ENCODE measurements around the gene ANKRD17. TPM values are rescaled to one million over a fixed set of nuclear protein-coding genes. Genes with fewer than 3 reads are reported as not detected.

ANKRD17 gene
- total RNA-seq, 1 donor from 2014 or later: 59.8 TPM

DNA sequence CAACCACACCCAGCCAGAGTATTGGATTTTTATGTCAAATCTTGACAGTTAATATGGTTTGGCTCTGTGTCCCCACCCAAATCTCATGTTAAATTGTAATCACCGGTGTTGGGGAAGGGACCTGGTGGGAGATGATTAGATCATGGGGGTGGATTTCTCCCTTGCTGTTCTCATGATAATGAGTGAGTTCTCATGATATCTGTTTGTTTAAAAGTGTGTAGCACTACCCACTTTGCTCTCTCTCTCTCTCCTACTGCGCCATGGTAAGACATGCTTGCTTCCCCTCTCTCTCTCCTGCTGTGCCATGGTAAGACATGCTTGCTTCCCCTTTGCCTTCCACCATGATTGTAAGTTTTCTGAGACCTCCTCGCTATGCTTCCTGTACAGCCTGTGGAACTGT lies 102.2 kb downstream of the ANKRD17 start:
- intact Hi-C loops (cut with DNase I): no loop called here
- no peak for DNase-seq (ENCODE audit: low spot score)

DNA sequence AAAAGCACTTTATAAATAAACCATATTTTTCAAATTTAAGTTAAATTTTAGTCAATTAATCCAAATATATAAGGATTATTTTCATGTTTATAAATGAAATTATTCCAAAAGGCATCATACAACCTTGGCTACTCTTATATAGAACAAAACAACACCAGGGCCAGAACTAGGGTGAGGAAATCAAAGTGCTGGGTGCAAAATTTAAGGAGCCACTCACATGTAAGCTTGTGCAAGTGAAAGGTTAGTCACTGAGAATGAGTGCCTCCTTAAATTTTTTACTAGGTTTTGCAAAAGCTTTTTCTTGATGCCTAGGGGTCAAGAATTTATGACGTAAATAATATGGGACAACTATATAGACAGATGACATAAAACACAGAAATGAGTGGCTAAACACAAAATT lies 105.7 kb downstream of the ANKRD17 start:
- intact Hi-C loops (cut with DNase I): no loop called here
- DNase-seq (ENCODE audit: low spot score): no peak

DNA sequence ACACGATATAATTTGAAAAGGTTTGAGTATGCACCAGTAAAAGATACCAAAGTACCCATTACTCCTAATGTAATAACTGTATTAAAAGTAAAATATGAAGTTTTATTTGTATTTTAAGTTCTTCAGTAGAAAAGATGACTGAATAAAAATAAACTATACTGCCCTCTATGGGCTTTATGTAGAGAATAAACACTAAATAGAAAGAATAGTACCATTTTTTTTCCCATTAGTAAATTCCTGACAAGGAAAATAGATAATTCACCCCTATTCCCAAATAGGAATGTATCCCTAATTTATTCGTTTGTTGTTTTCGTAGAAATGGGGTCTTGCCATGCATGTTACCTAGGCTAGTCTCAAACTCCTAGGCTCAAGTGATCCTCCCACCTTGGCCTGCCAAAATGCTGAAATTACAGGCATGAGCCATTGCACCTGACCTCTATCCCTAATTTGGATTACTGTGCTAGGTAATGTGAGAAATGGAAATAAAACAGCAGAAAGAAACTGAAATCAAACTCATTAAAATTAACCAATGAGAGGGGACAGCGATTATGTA lies 115.5 kb downstream of the ANKRD17 start:
- no peak for DNase-seq (ENCODE audit: low spot score)
- intact Hi-C loops (cut with DNase I): no loop called here

DNA sequence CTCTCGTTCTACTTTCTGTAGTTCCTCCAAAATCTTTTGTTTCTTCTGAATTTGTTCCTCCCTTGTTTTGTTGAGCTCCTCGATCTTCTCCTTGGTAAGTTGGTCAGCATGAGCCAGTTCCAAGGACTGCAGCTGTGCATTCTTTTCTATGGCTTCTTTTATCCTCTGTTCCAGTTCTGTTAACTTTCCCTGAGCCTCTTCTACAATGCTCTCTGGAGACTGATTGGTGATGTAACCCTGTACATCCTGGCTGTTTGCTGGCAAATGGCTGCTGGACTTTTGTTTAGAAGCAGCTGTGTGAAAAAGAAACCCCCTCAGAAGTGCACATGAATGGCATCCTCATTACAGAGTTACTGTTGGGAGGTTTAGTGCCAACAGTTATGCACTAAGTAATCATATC lies 118.6 kb downstream of the ANKRD17 start:
- no peak for DNase-seq (ENCODE audit: low spot score)
- intact Hi-C loops (cut with DNase I): no loop called here

DNA sequence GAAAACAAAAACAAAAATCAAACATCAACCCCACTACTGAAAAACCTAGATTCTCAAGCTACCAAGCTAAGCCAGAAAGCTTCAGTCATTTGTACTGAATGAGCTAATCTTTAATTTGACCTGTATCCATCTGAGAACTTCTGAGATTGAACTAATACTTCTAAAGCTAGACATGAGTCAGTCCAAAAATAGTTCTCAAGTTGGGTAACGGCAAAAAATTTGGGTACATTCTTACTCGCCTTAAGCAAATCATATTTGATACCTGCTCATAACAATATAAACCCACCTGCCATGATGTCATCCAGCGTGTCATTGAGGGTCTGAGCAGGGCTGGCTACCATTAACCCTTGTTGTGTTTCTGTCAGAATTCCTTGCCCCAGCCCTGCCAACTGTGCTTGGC lies 119.4 kb downstream of the ANKRD17 start:
- intact Hi-C loops (cut with DNase I): no loop called here
- DNase-seq (ENCODE audit: low spot score): no peak

DNA sequence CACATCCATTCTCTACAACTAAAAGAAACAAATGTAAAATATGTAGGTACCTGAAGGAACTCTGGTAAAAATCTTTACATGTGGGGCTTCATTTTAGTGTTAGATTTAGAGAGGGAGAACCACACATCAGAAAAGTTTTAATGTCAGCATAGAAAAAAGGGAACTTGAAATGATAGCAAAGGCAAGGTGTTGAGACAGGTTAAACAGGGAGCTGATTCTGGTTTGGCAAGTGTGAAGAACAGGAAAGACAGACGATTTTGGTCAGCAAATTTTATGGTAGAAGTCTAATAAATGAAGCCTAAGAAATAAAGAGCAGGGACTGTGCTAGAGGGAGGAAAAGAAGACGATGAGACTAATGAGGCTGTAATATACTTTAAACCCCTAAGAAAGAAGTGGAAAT lies 121.5 kb downstream of the ANKRD17 start:
- no peak for DNase-seq (ENCODE audit: low spot score)
- intact Hi-C loops (cut with DNase I): no loop called here

DNA sequence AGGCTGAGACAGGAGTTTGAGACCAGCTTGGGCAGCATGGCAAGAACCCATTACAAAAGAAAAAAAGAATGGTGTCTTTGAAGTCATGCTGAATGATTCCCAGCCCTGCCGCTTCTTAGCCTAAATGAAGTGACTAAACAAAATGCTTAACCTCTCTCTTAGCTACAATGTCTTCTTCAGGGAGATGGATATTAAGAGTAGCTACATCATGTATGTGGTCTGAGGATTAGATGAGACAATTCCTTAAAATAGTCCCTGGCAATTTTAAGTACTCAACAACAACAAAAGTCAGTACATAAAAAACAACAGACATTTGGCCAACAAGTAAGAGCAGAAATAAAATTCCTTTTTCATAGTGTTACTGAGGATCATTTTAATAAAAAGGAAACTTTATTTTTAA lies 124.8 kb downstream of the ANKRD17 start:
- intact Hi-C loops (cut with DNase I): no loop called here
- no peak for DNase-seq (ENCODE audit: low spot score)

DNA sequence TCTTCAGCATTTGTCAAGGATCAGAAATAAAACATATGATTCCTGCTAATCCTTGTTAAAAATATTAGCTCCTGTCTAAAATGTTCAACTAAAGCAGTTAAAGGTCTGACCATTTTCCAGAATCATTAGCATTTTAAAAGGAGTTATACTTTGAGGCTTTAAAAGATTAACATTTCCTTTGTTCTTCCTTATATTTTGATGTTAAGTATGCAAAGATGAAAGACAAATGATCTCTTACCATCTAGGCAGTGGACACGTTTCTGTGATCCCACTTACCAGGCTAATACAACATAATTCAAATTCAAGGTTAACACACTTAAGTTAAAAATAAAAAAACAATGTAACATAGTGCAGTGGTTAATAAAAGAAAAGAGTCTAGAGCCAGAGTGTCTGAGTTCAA lies 127.3 kb downstream of the ANKRD17 start:
- intact Hi-C loops (cut with DNase I): no loop called here
- DNase-seq (ENCODE audit: low spot score): no peak

DNA sequence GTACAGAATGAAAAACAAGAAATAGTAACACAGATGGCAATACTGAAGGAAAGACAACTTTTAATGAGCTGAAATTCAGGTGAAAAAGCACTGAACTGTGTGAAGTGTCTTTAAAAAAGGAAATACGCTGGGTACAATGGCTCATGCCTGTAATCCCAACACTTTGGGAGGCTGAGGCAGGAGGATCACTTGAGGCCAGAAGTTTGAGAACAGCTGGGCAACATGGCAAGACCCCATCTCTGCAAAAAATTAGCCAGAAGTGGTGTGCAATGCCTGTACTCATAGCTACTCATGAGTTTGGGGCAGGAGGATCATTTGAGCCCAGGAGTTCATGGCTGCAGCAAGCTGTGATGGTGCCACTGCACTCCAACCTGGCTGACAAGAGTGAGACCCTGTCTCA lies 129.3 kb downstream of the ANKRD17 start:
- intact Hi-C loops (cut with DNase I): loop anchor here (10.0 kb wide), 1 partner anchor 125 kb away; the partner anchor contains the start of gene ANKRD17
- no peak for DNase-seq (ENCODE audit: low spot score)

DNA sequence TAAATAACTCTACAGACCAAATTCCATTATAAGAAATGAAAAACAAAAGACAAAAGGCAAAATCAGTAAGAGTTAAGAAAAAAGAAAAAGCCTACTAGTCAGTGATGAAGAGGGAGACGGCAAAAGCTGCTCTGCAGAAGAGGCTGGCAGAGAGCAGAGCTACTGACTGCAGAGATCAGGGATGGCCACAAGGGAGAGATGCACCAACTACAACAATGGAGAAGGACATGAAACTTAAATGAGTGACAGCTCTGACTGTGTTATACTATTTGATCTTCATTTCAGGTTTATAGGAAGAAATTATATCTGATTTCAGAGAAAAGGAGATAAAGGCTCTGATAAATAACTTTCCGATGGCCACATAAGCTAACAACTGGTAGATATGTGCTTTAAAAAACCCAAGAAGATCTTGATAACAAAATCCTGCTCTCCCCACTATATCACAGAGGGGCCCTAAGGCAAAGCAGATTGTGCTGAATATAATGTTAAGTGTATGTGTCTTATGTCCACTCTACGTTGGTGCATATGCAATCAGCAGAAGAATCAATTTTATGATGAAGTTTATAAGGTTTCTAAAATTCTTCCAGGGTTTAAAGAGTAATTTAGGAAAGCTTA lies 130.7 kb downstream of the ANKRD17 start:
- intact Hi-C loops (cut with DNase I): loop anchor here (10.0 kb wide), 1 partner anchor 127 kb away; the partner anchor contains the start of gene ANKRD17
- no peak for DNase-seq (ENCODE audit: low spot score)

DNA sequence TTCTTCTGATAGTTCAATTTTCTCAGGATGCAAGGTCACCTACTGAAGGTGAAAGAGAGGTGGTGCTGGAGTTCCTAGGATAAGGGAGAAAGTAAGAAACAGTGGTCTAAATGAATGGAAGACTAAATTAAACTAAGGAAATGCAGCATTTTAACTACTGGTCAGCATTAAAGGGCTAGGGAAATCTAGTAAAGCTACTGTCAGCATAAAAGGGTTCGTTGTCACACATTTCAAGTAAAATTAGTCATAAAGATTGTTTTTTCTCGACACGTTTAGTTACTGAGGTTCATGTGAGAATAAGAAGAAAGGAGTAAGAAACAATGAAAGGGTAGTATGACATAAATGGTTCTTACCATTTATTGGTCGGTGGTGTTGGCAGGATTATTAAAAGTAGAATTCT lies 149.1 kb downstream of the ANKRD17 start:
- no peak for DNase-seq (ENCODE audit: low spot score)

DNA sequence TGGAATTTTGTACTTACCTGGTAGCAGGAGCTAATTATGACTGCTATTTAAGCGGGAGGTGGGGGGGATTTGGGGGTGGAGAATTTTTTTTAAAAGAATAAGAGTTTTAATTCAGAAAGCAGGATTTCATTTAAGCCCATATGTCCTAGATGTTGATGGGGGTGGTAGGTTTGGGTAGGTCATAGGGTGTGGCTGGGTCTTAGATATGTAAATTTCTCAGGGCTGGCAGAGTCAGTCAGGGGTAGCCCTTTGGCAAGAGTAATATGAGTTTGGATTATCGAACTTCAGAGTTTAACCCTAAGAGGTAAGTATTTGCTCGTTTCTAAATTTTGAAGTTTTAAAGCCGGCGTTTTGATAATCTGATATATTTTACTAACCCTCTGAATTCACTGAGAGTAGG lies 153.9 kb downstream of the ANKRD17 start:
- intact Hi-C loops (cut with DNase I): no loop called here
- no peak for DNase-seq (ENCODE audit: low spot score)

More for the DNA sequence above, 149.1 kb downstream of the ANKRD17 start:
- intact Hi-C loops (cut with DNase I): no loop called here

DNA sequence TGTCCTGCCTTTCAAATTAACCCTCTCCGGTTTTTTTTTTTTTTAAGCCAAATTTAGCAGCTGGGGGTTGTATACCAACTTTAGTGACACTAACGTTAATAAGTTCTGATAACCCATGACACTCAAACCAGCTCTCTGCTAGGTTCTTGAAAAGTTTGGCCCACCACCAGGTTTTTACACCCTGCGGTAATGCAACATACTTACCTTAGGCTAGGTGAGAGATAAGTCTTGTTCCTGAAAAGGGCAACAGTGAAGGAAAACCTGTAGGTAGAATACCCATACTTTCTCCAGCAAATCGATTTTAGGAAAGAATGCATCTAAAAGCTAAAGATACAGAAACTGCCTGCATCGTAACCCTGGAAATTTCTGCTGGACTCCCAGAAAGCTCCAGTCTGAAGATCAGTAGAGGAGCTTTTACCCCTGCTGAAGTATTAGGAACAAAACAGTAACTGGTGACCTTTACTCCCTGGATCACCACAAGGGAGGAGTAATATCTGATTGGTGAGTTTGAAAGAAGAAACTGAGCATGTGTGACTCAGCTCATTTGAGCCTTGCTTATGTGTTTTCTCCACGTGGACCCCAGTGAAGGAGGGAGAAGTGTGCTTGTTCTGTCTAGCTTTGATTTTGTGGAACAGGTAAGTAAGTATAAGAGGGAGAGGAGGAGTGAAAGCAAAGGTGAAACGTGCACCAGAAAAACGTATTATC lies 154.6 kb downstream of the ANKRD17 start:
- intact Hi-C loops (cut with DNase I): no loop called here
- no peak for DNase-seq (ENCODE audit: low spot score)

DNA sequence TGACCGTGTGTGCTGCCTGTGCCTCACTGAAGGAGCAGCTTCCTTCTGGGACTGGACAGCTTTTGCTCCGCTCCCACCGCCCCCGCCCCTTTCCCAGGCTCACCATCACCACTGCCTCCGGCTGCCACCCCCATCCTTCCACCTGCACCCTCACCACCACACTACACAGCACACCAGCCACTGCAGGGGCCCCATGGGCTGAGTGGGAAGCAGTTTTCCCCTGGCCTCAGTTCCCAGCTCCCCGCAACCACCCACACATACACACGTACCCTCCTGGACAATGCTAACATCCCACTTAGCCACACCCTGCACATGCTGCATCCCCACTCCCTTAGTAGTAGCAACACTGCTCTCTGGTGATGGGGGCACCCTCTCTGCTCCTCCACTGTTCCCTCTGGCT lies 159.5 kb downstream of the ANKRD17 start:
- DNase-seq (ENCODE audit: low spot score): no peak
- intact Hi-C loops (cut with DNase I): no loop called here

DNA sequence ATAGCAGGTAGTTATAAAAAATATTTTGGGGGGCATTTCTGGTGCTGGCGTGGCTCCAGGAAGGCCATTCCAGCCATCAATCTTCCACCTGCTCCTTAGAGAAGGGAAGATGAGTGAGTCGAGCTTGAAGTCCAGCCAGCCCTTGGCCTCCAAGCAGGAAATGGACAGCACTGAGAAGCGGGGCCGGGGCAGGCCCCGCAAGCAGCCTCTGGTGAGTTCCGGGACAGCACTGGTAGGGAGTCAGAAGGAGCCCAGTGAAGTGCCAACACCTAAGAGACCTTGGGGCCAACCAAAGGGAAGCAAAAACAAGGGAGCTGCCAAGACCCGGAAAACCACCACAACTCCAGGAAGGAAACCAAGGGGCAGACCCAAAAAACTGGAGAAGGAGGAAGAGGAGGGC lies 159.9 kb downstream of the ANKRD17 start:
- intact Hi-C loops (cut with DNase I): no loop called here
- DNase-seq (ENCODE audit: low spot score): no peak

DNA sequence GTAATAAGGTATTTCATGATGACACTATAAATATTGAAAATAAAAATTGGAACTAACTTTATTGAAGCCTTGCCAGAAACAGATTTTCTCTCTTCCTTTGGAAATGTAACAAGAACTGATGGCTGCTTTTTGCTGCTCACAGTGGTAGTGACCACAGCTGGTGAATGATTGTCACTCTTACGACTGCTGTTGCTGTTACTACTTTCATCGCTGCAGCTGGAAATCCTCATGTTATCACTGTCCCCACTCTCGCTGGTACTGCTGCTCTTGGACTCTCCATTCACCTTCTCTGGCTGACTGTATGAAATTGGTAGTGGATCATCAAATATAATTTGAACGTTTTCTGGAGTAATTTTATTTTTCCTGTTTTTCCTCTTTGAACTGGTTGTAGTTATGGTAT lies 160.6 kb downstream of the ANKRD17 start:
- DNase-seq (ENCODE audit: low spot score): no peak
- intact Hi-C loops (cut with DNase I): no loop called here

DNA sequence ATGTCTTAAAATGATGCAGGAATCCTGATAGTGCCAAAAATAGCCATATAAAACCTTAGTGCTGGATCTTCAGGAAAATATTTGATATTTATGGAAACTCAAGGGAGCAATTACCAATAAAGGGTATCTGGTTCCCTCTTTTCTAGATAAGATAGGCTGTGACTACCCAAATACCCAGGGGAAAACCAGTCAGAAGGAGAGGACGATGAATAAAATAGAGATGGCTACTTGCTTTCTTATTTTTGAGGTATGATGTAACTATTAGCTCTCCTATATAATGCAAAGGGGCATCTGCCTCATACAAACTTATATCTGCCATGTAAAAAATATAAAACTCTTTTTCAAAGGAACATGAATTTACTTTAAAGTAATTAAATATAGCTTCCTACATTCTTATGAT lies 165.7 kb downstream of the ANKRD17 start:
- intact Hi-C loops (cut with DNase I): no loop called here

DNA sequence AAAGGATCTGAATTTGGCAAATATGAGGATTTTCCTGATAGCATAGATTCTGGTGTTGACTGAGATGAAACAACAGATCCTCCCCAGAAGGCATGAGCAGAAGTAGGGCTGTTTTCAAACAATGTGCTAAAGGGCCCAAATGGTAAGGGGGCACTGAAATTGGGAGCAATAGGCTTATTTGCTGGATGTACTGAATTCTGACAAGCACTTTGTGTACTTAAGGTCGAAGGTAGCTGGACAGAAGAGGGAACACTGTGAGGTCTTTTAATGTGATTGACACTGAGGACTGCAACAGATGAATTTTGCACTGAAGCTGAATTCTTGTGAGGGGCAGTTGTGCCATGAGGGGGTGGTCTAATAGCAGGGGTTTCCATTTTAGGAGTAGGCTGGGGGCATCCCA lies 167.9 kb downstream of the ANKRD17 start:
- no peak for DNase-seq (ENCODE audit: low spot score)
- intact Hi-C loops (cut with DNase I): no loop called here

More for the DNA sequence above, 165.7 kb downstream of the ANKRD17 start:
- no peak for DNase-seq (ENCODE audit: low spot score)

DNA sequence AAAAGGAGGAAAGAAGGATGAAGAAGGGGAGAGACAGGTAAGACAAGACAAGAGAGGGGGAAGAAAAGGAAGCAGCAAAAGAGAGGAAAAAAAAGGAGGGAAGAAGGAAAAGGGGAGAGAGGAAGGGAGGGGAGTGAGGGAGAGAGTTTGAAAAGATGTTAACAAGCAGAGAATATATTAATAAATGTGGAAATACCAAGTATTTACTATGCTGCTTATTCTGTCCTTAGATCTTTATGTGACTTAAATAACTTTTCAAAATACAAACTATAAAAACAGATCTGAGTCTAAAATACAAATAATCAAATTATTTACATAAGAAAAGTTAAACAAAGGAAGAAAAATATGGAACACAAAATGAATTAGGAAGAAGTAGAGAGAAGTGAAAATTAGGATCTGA lies 170.7 kb downstream of the ANKRD17 start:
- DNase-seq (ENCODE audit: low spot score): no peak
- intact Hi-C loops (cut with DNase I): no loop called here

DNA sequence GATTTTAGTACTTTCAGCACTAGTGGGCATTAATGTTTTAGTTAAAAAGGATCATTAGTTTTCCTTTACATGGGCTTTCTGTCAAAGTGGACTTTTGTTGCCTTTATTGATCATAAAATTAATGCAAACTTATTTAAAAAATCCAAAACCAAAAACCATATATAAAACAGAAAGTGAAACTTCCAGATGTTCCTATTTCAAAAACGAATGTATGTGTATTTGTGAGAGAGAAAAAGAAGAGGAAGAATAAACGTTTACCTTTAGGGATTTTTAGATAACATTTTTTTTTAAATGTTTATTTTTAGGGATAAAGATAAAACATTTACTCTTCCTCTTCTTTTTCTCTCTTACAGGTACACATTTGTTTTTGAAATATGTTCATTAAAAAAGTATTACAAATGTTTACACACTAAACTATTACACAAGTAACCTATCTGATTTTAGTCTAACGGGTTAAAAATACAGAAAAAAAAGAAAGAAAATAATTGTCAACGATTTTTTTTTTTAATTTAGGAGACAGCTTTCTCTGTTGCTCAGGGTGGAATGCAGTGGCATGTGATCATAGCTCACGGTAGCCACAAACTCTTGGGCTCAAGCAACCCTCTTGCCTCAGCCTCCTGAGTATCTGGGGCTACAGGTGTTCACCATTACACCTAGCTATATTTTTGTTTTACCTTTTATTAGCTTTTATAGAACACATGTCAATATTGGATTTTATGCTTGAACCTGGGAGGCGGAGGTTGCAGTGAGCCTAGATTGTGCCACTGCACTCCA lies 172.3 kb downstream of the ANKRD17 start:
- intact Hi-C loops (cut with DNase I): no loop called here
- no peak for DNase-seq (ENCODE audit: low spot score)

Data from cardiac septum (tissue), 1 donor.